ENCODE data around the gene FTL. TPM values are rescaled to one million over a fixed set of nuclear protein-coding genes. Genes with fewer than 3 reads are reported as not detected.
A peak's percentile ranks its signal among the peaks of the same experiment; 100 is the strongest.

The FTL gene
- total RNA-seq, 1 experiment from 2014 or later = 1,245 TPM

DNA sequence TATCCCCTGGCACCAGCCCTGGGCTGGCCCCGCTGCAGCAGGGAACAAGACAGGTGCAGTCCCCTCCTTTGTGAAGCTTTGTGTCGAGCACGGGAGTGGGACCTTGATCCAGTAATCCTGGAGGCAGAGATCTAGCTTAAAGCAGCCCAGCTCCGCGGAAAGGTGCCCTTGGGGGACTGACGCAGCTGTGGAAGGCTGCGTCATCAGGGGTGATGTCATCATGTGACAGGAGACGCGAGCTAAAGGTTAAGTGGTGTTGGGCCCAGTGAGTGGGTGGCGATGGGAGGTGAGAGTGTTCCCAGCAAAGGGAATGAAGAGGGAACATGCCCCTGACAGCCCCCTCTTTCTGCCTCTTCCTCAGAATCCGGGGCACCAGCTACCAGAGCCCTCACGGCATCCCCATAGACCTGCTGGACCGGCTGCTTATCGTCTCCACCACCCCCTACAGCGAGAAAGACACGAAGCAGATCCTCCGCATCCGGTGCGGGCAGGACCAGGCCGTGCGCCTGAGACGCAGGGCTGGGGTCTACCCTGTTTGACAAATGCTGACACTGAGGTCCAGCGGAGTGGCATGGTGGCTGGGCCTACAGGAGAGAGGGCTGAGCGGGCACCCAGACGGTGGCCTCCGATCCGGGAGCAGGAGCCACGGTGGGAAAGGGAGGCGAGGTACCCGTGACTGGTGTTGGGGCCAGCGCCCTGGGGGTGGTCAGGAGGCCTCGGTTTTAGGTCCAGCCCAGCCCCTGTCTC lies 49.2 kb downstream of the FTL start:
- no peak for DNase-seq
- peaks cover 8% of the 10 kb centered on the region for H3K23me2 ChIP-seq (ENCODE audit: insufficient read length, low read depth, low read length, poor library complexity, severe bottlenecking)
- no peaks in the 10 kb centered on the region; the same call in 1 of the 2 replicates for H3K27me3 ChIP-seq (ENCODE audit: insufficient read depth, low read length)
- H3K4me1 ChIP-seq (ENCODE audit: insufficient read depth, low read length) = no peaks in the 10 kb centered on the region
- H2BK120ac ChIP-seq (ENCODE audit: low read depth, low read length, poor library complexity, severe bottlenecking) = no peak overlapping the region
- no peak overlapping the region for H2AK5ac ChIP-seq (ENCODE audit: insufficient read length, low read length)
- H3K18ac ChIP-seq (ENCODE audit: insufficient read length, low read depth, low read length) = no peak overlapping the region
- H3K4ac ChIP-seq (ENCODE audit: low read depth, low read length) = no peak overlapping the region
- H3K14ac ChIP-seq (ENCODE audit: insufficient read depth, low read length) = no peak overlapping the region
- no peak overlapping the region for H4K8ac ChIP-seq (replicated peaks; ENCODE audit: insufficient read length, low read depth, low read length)
- H3K9ac ChIP-seq (ENCODE audit: extremely low read depth, insufficient read length, low read length) = no peak overlapping the region
- Mint-ChIP-seq H3K27ac (peak overlapping the region in 1 of 3 experiments; percentile 44; a peak in 1 of 7 replicates), H3K4me1 (peaks cover 4 to 16% of the 10 kb centered on the region in 2 experiments), H3K36me3 (ENCODE audit: insufficient read depth in 1 of 3, low read depth in 3 of 3) (peaks cover 21 to 69% (median 66%) of the 10 kb centered on the region in 3 experiments; a peak in 6 of 7 replicates), H3K27me3 (ENCODE audit: low read depth) (peaks cover 13% of the 10 kb centered on the region), H3K9me3 (peaks cover 0 to 1% of the 10 kb centered on the region in 2 experiments; a peak in 1 of 5 replicates), H3K4me3 (no peak overlapping the region)
- H3K56ac ChIP-seq (ENCODE audit: insufficient read length, low read depth, low read length) = no peak overlapping the region
- H2BK12ac ChIP-seq (ENCODE audit: insufficient read length, low read depth, low read length) = no peak overlapping the region
- H3T11ph ChIP-seq (ENCODE audit: low read length) = no peak overlapping the region
- no CpG with 5 or more reads among the region's 32 CpGs for WGBS (ENCODE audit: extremely low coverage, insufficient read length, low lambda C conversion rate)
- no peaks in the 10 kb centered on the region for H3K79me2 ChIP-seq (ENCODE audit: insufficient read depth, low read length)
- H4K5ac ChIP-seq (ENCODE audit: insufficient read length, low read depth, low read length) = no peak overlapping the region
- no peak overlapping the region for H3K27ac ChIP-seq (ENCODE audit: insufficient read length, low read depth, low read length)
- no peaks in the 10 kb centered on the region for H3K9me3 ChIP-seq (ENCODE audit: control insufficient read depth, low read depth, low read length)
- no peak overlapping the region for H2BK5ac ChIP-seq (ENCODE audit: insufficient read length, low read length)
- TF ChIP-seq CTCF (conservative IDR thresholded peaks at IDR 0.05) = no peak
- no peak overlapping the region for H3K23ac ChIP-seq (ENCODE audit: insufficient read length, low read depth, low read length)
- no peak overlapping the region for H2AFZ ChIP-seq (ENCODE audit: low read length)
- H2BK20ac ChIP-seq (ENCODE audit: low read depth, low read length, poor library complexity, severe bottlenecking) = no peak overlapping the region
- no peaks in the 10 kb centered on the region for H4K20me1 ChIP-seq (ENCODE audit: control insufficient read depth, insufficient read depth, insufficient read length)
- H3K4me2 ChIP-seq (ENCODE audit: insufficient read depth, insufficient read length, low read length) = no peak overlapping the region
- H3K79me1 ChIP-seq (ENCODE audit: insufficient read depth, low read depth, low read length, poor library complexity, severe bottlenecking) = no peaks in the 10 kb centered on the region
- H4K91ac ChIP-seq (ENCODE audit: insufficient read length, low read depth, low read length) = no peak overlapping the region
- H2BK15ac ChIP-seq (ENCODE audit: low read depth, low read length) = no peak overlapping the region

All from H9 (cell line).